Calu3 (cell line): Measurements from ENCODE around the gene PIGU. TPM values are rescaled to one million over a fixed set of nuclear protein-coding genes. Genes with fewer than 3 reads are reported as not detected.

Experiments
- BruUV-seq: library from RNA; stranded (reverse); fragments of 400-500 nt; replicated peaks from 2 replicates; lab custom pipeline; 2021; lab: Mats Ljungman, UMichigan
- CTCF ChIA-PET: fragments of 300-600 bp; sonication (Branson Sonifier 250); formaldehyde crosslinking; loops from one replicate; lab custom pipeline; 2022; ENCODE audit warnings: antibody characterized with exemption; lab: Charles Lee
- DNase-seq: peaks from one replicate; pipeline ENCODE4 v3.0.0; 2022
- H3K27ac Mint-ChIP-seq: one replicate; pipeline ENCODE4 v1.8.0; 2022; ENCODE audit warnings: mixed read lengths; ENCODE audit not compliant: unreplicated experiment
- H3K27me3 Mint-ChIP-seq: one replicate; pipeline ENCODE4 v1.8.0; 2022; ENCODE audit warnings: mixed read lengths; ENCODE audit not compliant: unreplicated experiment
- H3K36me3 Mint-ChIP-seq: one replicate; pipeline ENCODE4 v1.8.0; 2022; ENCODE audit warnings: mild to moderate bottlenecking, moderate library complexity, mixed read lengths; ENCODE audit not compliant: insufficient read depth, unreplicated experiment
- H3K4me1 Mint-ChIP-seq: one replicate; pipeline ENCODE4 v1.8.0; 2022; ENCODE audit warnings: mild to moderate bottlenecking, low read depth, mixed read lengths; ENCODE audit not compliant: unreplicated experiment
- H3K4me3 Mint-ChIP-seq: one replicate; pipeline ENCODE4 v1.8.0; 2022; ENCODE audit warnings: mild to moderate bottlenecking, low read depth, moderate library complexity, mixed read lengths; ENCODE audit not compliant: unreplicated experiment
- H3K9me3 Mint-ChIP-seq: one replicate; pipeline ENCODE4 v1.8.0; 2022; ENCODE audit warnings: low read depth, mixed read lengths; ENCODE audit not compliant: unreplicated experiment
- intact Hi-C: fragments of 100-400 bp; cut with micrococcal nuclease; formaldehyde crosslinking; loops from one replicate; pipeline ENCODE4 v1.10.0; 2022; ENCODE audit not compliant: unreplicated experiment
- total RNA-seq: library from RNA; stranded (reverse); gene quantifications from 2 replicates; pipeline ENCODE4 v1.2.3, GENCODE V29; 2022
- TF ChIP-seq, protein P1 (sequence below): fragments of 200-600 bp; IDR thresholded peaks from one replicate; pipeline ENCODE4 v1.8.0; 2022; ENCODE audit warnings: antibody characterized with exemption; ENCODE audit not compliant: unreplicated experiment

PIGU gene
- total RNA-seq, 1 experiment from 2014 or later = 42.8 TPM

- Mint-ChIP-seq H3K27me3 (no peaks in the 10 kb centered on the region), H3K36me3 (no peaks in the 10 kb centered on the region), H3K9me3 (no peaks in the 10 kb centered on the region), H3K4me1 (peaks cover 17% of the 10 kb centered on the region), H3K4me3 (no peak overlapping the region), H3K27ac (no peak overlapping the region)
- no peak for DNase-seq
- no TSS peak for BruUV-seq
- CTCF ChIA-PET = interaction anchor here (0.6 to 1.4 kb wide), 6 partner anchors 14 to 186 kb away, joined by 3 to 6 read pairs (median 4); no protein-coding TSS in a partner anchor
- TF ChIP-seq, protein P1, sequence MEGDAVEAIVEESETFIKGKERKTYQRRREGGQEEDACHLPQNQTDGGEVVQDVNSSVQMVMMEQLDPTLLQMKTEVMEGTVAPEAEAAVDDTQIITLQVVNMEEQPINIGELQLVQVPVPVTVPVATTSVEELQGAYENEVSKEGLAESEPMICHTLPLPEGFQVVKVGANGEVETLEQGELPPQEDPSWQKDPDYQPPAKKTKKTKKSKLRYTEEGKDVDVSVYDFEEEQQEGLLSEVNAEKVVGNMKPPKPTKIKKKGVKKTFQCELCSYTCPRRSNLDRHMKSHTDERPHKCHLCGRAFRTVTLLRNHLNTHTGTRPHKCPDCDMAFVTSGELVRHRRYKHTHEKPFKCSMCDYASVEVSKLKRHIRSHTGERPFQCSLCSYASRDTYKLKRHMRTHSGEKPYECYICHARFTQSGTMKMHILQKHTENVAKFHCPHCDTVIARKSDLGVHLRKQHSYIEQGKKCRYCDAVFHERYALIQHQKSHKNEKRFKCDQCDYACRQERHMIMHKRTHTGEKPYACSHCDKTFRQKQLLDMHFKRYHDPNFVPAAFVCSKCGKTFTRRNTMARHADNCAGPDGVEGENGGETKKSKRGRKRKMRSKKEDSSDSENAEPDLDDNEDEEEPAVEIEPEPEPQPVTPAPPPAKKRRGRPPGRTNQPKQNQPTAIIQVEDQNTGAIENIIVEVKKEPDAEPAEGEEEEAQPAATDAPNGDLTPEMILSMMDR = no peak
- intact Hi-C loops = no loop called here
Measured at GRCh38 chr20:34583544-34583943, 93.3 kb downstream of the PIGU start.

DNA sequence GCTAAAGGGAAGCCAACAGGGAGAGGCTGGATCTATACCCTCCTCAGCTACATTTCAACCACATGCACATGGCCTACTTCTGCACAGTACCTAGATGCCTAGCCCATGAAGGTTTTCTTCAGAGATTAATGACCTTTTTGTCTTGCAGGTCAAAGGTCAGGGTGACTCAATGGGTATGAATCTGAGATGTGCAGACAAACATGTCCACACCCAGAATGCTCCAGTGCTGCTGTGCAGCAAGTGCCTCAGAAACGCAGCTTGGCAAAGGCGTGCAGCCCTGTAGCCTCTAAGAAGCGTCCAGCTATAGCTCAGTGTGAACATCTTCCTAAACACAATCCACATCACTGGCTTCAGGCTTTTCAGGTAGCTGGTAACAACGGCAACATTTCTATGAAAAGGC lies 94.0 kb downstream of the PIGU start:
- H3K4me1 Mint-ChIP-seq = peaks cover 17% of the 10 kb centered on the region
- DNase-seq = no peak
- no TSS peak for BruUV-seq
- TF ChIP-seq, protein P1 = no peak
- H3K9me3 Mint-ChIP-seq = no peaks in the 10 kb centered on the region
- intact Hi-C loops = no loop called here
- CTCF ChIA-PET = interaction anchor here (0.5 to 1.4 kb wide), 6 partner anchors 13 to 187 kb away, joined by 3 to 6 read pairs (median 4); no protein-coding TSS in a partner anchor
- no peaks in the 10 kb centered on the region for H3K27me3 Mint-ChIP-seq
- no peak overlapping the region for H3K27ac Mint-ChIP-seq
- no peaks in the 10 kb centered on the region for H3K36me3 Mint-ChIP-seq
- H3K4me3 Mint-ChIP-seq = no peak overlapping the region

DNA sequence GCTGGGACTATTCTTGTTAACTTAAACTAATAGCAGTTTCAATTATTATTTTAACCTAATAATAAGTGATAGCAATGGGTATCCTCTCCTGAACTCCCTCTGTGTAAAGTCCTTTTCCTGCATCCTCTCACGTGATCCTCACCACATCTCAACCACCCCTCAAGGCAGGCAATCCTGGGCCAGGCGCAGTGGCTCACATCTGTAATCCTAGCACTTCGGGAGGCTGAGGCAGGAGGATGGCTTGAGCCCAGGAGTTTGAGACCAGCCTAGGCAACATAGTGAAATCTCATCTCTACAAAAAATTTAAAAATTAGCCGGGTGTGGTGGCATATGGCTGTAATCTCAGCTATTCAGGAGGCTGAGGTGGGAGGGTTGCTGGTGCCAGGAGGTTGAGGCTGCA lies 94.7 kb downstream of the PIGU start:
- intact Hi-C loops = no loop called here
- no TSS peak for BruUV-seq
- DNase-seq = no peak
- no peaks in the 10 kb centered on the region for H3K36me3 Mint-ChIP-seq
- CTCF ChIA-PET = interaction anchor here (0.9 to 1.2 kb wide), 3 partner anchors 9 to 187 kb away, joined by 3 to 4 read pairs (median 3); no protein-coding TSS in a partner anchor
- no peaks in the 10 kb centered on the region for H3K9me3 Mint-ChIP-seq
- peaks cover 17% of the 10 kb centered on the region for H3K4me1 Mint-ChIP-seq
- no peak overlapping the region for H3K27ac Mint-ChIP-seq
- H3K4me3 Mint-ChIP-seq = no peak overlapping the region
- TF ChIP-seq, protein P1 = no peak
- no peaks in the 10 kb centered on the region for H3K27me3 Mint-ChIP-seq

DNA sequence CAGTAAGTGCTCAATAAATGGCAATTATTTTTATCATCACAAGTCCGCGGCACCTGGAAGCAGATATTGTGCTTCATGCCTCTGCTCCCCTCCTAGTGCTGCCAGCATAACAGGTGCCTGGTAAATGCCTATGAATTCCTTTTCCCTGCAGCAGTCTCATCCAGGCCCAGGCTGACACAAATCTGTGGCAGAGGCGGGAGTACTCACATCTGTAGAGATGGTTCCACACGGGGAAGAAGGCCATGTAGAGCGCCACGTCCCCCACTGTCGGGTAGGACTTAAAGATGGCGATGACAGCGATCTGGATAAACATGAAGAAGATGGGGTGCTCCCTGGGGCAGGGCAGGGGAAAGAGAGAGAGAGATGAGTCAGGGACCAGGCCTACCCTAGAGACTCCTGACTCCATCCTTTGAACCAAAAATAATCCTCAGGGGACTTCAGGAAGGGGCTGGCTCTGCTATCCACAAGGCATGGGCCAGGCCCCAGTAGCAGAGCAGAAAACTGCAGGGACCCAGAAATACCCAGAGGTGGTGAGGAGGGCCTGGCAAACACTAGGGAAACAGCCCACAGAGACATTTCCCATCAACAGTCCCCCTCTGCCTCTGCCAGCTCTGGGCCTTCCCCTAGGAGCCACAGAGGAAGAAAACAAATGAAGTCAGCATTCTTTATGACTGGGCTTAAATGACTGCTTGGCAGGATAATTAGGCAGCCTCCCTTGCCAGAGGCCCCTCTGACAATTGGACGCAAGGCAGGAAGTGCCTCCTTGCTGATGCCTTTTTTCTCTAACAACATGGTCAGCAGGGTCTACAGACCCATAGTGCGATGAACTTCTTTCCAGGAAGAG lies 95.3 kb downstream of the PIGU start:
- BruUV-seq = no TSS peak
- Mint-ChIP-seq H3K27me3 (no peaks in the 10 kb centered on the region), H3K4me3 (no peak overlapping the region), H3K4me1 (peaks cover 17% of the 10 kb centered on the region), H3K36me3 (no peaks in the 10 kb centered on the region), H3K27ac (no peak overlapping the region), H3K9me3 (no peaks in the 10 kb centered on the region)
- TF ChIP-seq, protein P1 = no peak
- intact Hi-C loops = no loop called here
- CTCF ChIA-PET = interaction anchor here (1.0 to 2.6 kb wide), 2 partner anchors 10 to 188 kb away, joined by 3 to 34 read pairs; no protein-coding TSS in a partner anchor
- DNase-seq = no peak
